K562 (cell line): ENCODE data around the gene MLIP. TPM values are rescaled to one million over a fixed set of nuclear protein-coding genes. Genes with fewer than 3 reads are reported as not detected.

Source experiments
- ATAC-seq: fragments of 200-7000 bp; cut with Tn5 transposase; 3 replicates; pipeline ENCODE4 v1.9.1; 2020; ENCODE audit warnings: moderate library complexity
- BruUV-seq: library from RNA; stranded (reverse); fragments of 400-500 nt; replicated peaks from 2 replicates; lab custom pipeline; 2021; lab: Mats Ljungman, UMichigan
- CTCF ChIA-PET: fragments of 300-600 bp; formaldehyde crosslinking; extraction: SDS; loops from one replicate; lab custom pipeline; 2021; ENCODE audit warnings: low intra/inter-chr PET ratio; lab: Yijun Ruan, JAX
- POLR2A ChIA-PET: fragments of 300-600, 350-650 bp; sonication (Branson Sonifier 250); formaldehyde crosslinking; extraction: SDS; loops from one replicate; lab custom pipeline; 2021; ENCODE audit warnings: antibody characterized with exemption, inconsistent platforms; lab: Yijun Ruan, JAX
- DNase-seq, 4 experiments: peaks; one replicate each; pipeline versions ENCODE4 v3.0.0 to v3.0.0-alpha.2; 2011 to 2018; ENCODE audit warnings: low spot score in 3 of 4, mixed read lengths in 3 of 4; ENCODE audit errors: extremely low read depth in 1 of 4
- FAIRE-seq: peaks from 2 replicates; lab custom pipeline; 2011; peaks lifted over from hg19 to GRCh38; lab: Jason Lieb, UNC
- H2AFZ ChIP-seq: 2 replicates; pipeline ENCODE4 v1.6.0; 2011; ENCODE audit warnings: low read depth, low read length, control low read depth, inconsistent platforms
- H3K27ac ChIP-seq: fragments of 200-600 bp; 3 replicates; pipeline ENCODE4 v1.8.0; 2011; ENCODE audit warnings: low read depth, mild to moderate bottlenecking, control low read depth, inconsistent platforms, low read length, moderate library complexity, mixed read lengths; ENCODE audit errors: extremely low read depth
- H3K27me3 ChIP-seq, 2 experiments: fragments of 300-600 bp in 1 of 2; 2 replicates in 1 of 2; 3 replicates in 1 of 2; pipeline versions ENCODE4 v1.6.0 to v1.8.0; 2011; ENCODE audit warnings: inconsistent platforms in 2 of 2, low read length in 2 of 2, mild to moderate bottlenecking in 1 of 2, mixed read lengths in 1 of 2, moderate library complexity in 1 of 2; ENCODE audit not compliant: control insufficient read depth in 2 of 2, insufficient read depth in 2 of 2
- H3K36me3 ChIP-seq: fragments of 300-600 bp; 3 replicates; pipeline ENCODE4 v1.8.0; 2011; ENCODE audit warnings: mild to moderate bottlenecking, low read length, inconsistent platforms; ENCODE audit not compliant: control insufficient read depth, insufficient read depth
- H3K4me1 ChIP-seq, 2 experiments: fragments of 200-600 bp in 1 of 2; replicated peaks in 1 of 2; 2 replicates in 1 of 2; 3 replicates in 1 of 2; pipeline versions ENCODE4 v1.5.1 to v1.8.0; 2011; ENCODE audit warnings: inconsistent platforms in 2 of 2, low read length in 2 of 2, mild to moderate bottlenecking in 1 of 2, mixed read lengths in 1 of 2, moderate library complexity in 1 of 2; ENCODE audit not compliant: control insufficient read depth in 2 of 2, insufficient read depth in 2 of 2
- H3K4me2 ChIP-seq: 2 replicates; pipeline ENCODE4 v1.6.1; 2011; ENCODE audit warnings: low read length, control low read depth, inconsistent platforms, mixed read lengths; ENCODE audit not compliant: insufficient read depth
- H3K4me3 ChIP-seq: fragments of 200-600 bp; sonication (generic), shearing (Covaris generic); 2 replicates; pipeline ENCODE4 v1.5.1; 2016; ENCODE audit warnings: control low read depth, inconsistent platforms
- H3K79me2 ChIP-seq: fragments of 200-600 bp; 3 replicates; pipeline ENCODE4 v1.8.0; 2011; ENCODE audit warnings: low read length, inconsistent platforms; ENCODE audit not compliant: control insufficient read depth, insufficient read depth
- H3K9ac ChIP-seq, 2 experiments: 2 replicates each; pipeline versions ENCODE4 v1.6.0 to v1.6.1; 2011; ENCODE audit warnings: low read depth in 2 of 2, low read length in 2 of 2, control low read depth in 1 of 2, inconsistent platforms in 1 of 2, mild to moderate bottlenecking in 1 of 2, mixed read lengths in 1 of 2; ENCODE audit not compliant: insufficient read depth in 1 of 2
- H3K9me1 ChIP-seq: one replicate; pipeline ENCODE4 v1.6.0; 2011; ENCODE audit warnings: inconsistent platforms, mild to moderate bottlenecking, low read length, moderate library complexity; ENCODE audit not compliant: control insufficient read depth, insufficient read depth
- H3K9me3 ChIP-seq: replicated peaks from 2 replicates; pipeline ENCODE4 v1.5.1; 2011; ENCODE audit warnings: low read depth, low read length, inconsistent platforms; ENCODE audit not compliant: control insufficient read depth, insufficient read depth
- H4K20me1 ChIP-seq: replicated peaks from 2 replicates; pipeline ENCODE4 v1.6.1; 2011; ENCODE audit warnings: low read length, inconsistent platforms, mixed read lengths; ENCODE audit not compliant: control insufficient read depth, insufficient read depth
- ARID1B ChIP-seq: fragments of 450-650 bp; IDR thresholded peaks from 2 replicates; pipeline ENCODE4 v1.6.1; 2016; ENCODE audit warnings: antibody characterized with exemption, mild to moderate bottlenecking, inconsistent platforms
- ATF1 ChIP-seq, 2 experiments: fragments of 450-650 bp in 1 of 2; IDR thresholded peaks; 2 replicates each; pipeline ENCODE4 v1.6.1; 2016; ENCODE audit warnings: missing compliant biosample characterization in 1 of 2, missing genetic modification characterization in 1 of 2
- CBFA2T3 ChIP-seq: fragments of 450-650 bp; IDR thresholded peaks from 2 replicates; pipeline ENCODE4 v1.6.1; 2017
- CTBP1 ChIP-seq: fragments of 450-650 bp; IDR thresholded peaks from 2 replicates; pipeline ENCODE4 v1.6.1; 2016; ENCODE audit warnings: borderline replicate concordance
- MAFG ChIP-seq: fragments of 450-650 bp; conservative IDR thresholded peaks from 2 replicates; pipeline ENCODE4 v1.6.1; 2016; ENCODE audit warnings: missing genetic modification characterization, missing compliant biosample characterization
- RBM39 ChIP-seq: fragments of 200-400 bp; formaldehyde crosslinking; optimal IDR thresholded peaks from 2 replicates; pipeline ENCODE3; 2018; ENCODE audit warnings: low read depth, low read length
- STAT6 ChIP-seq: sonication (generic); formaldehyde crosslinking; IDR thresholded peaks from 2 replicates; pipeline ENCODE4 v1.8.1; 2023; ENCODE audit warnings: mild to moderate bottlenecking, missing genetic modification reagents
- TEAD1 ChIP-seq, 2 experiments: fragments of 450-650 bp in 1 of 2; sonication (generic) in 1 of 2; formaldehyde crosslinking; IDR thresholded peaks; 2 replicates each; pipeline versions ENCODE4 v1.4.0 to v1.8.0; 2020 to 2022; ENCODE audit warnings: mild to moderate bottlenecking in 2 of 2, missing genetic modification reagents in 1 of 2
- ZNF324 ChIP-seq: fragments of 250-450 bp; sonication (Bioruptor Pico); IDR thresholded peaks from 2 replicates; pipeline ENCODE4 v1.4.0; 2020; ENCODE audit warnings: mild to moderate bottlenecking
- ZNF436 ChIP-seq: fragments of 250-450, 450-650 bp; sonication (Bioruptor Pico); formaldehyde crosslinking; IDR thresholded peaks from 2 replicates; pipeline ENCODE4 v1.7.0; 2020; ENCODE audit warnings: mild to moderate bottlenecking
- ZNF778 ChIP-seq: fragments of 450-650 bp; formaldehyde crosslinking; IDR thresholded peaks from 2 replicates; pipeline ENCODE4 v1.4.0; 2020; ENCODE audit warnings: mild to moderate bottlenecking, moderate library complexity
- ZNF780A ChIP-seq: fragments of 250-450 bp; sonication (Bioruptor Pico); IDR thresholded peaks from 2 replicates; pipeline ENCODE4 v1.5.0; 2021; ENCODE audit warnings: mild to moderate bottlenecking
- in situ Hi-C: fragments of 300-500 bp; cut with MboI; formaldehyde crosslinking; loops from 4 replicates; pipeline ENCODE4 v1.15.0; 2018; ENCODE audit warnings: inconsistent platforms, mixed read lengths
- intact Hi-C: fragments of 100-400 bp; cut with micrococcal nuclease; formaldehyde crosslinking; loops from 2 replicates; pipeline ENCODE4 v1.14.2; 2022
- polyA plus RNA-seq, 8 experiments: library from polyadenylated mRNA; depleted of rRNA in 4 of 8; stranded (reverse) in 5 of 8; unstranded in 3 of 8; fragments of >200 nt; fragmentation: Nextera tagmentation in 2 of 8; fragmentation: Illumina TruSeq in 1 of 8; extraction: Ambion mirVana in 2 of 8; extraction: Trizol in 1 of 8; gene quantifications; 2 replicates each; pipeline versions ENCODE4 v1.2.1 to v1.2.3, GENCODE V29; 2011 to 2014; ENCODE audit warnings: inconsistent platforms in 1 of 8, missing spikeins in 1 of 8
- total RNA-seq, 7 experiments: library from RNA; depleted of rRNA in 6 of 7; stranded (reverse); fragments of >200 nt in 6 of 7; fragmentation: Illumina TruSeq in 2 of 7; extraction: Trizol in 2 of 7; gene quantifications; 2 replicates each; pipeline versions ENCODE4 v1.2.1 to v1.2.3, GENCODE V29; 2011 to 2021; ENCODE audit warnings: low replicate concordance in 1 of 7

The MLIP gene
- total and polyA plus RNA-seq, 9 of the 15 experiments (the other 6 are each of a cell fraction or from before 2014, with no cell fraction given) = not detected

- intact Hi-C loops (no loop called here), in situ Hi-C loops (no loop called here)
- Histone ChIP-seq H4K20me1 (no peaks in the 10 kb centered on the region), H3K27ac (no peak overlapping the region), H3K4me3 (no peak overlapping the region), H3K4me2 (no peak overlapping the region), H3K36me3 (no peaks in the 10 kb centered on the region), H3K9me1 (no peaks in the 10 kb centered on the region), H3K9me3 (no peaks in the 10 kb centered on the region), H3K4me1 (no peaks in the 10 kb centered on the region), H3K79me2 (no peaks in the 10 kb centered on the region), H3K9ac (no peak overlapping the region), H3K27me3 (no peaks in the 10 kb centered on the region), H2AFZ (no peak overlapping the region)
- ATAC-seq (no peak), FAIRE-seq (no peak), DNase-seq (no peak)
- POLR2A ChIA-PET = interaction anchor here (0.5 kb wide), 1 partner anchor 35 kb away, joined by 3 read pairs; no protein-coding TSS in a partner anchor
- CTCF ChIA-PET = no interaction called here
- BruUV-seq = no TSS peak
- no peak for TF ChIP-seq CBFA2T3
- TF ChIP-seq MAFG (tag) = no peak
- TF ChIP-seq ZNF778 (CRISPR knock-in tag) = no peak
- TF ChIP-seq ARID1B = no peak
- no peak for TF ChIP-seq RBM39
- TF ChIP-seq ZNF436 (CRISPR knock-in tag) = no peak
- TF ChIP-seq ZNF324 (CRISPR knock-in tag) = no peak
- no peak for TF ChIP-seq ZNF780A
- TF ChIP-seq ATF1 (CRISPR knock-in tag; IDR thresholded peaks at IDR 0.05) = no peak
- TF ChIP-seq ATF1 (tag; IDR thresholded peaks at IDR 0.05) = no peak
- TF ChIP-seq CTBP1 = no peak
- no peak for TF ChIP-seq TEAD1 (CRISPR knock-in tag; IDR thresholded peaks at IDR 0.05)
- TF ChIP-seq STAT6 (CRISPR knock-in tag) = no peak
- TF ChIP-seq, all 486 proteins: peak for 0
Measured at GRCh38 chr6:54106727-54107126, 4.5 kb upstream of the MLIP start.
